HepG2 (cell line): ENCODE results near the gene CCDC74A. TPM values are rescaled to one million over a fixed set of nuclear protein-coding genes. Genes with fewer than 3 reads are reported as not detected.

ENCODE experiments used
- ATAC-seq: fragments of 200-7000 bp; cut with Tn5 transposase; 3 replicates; pipeline ENCODE4 v1.9.1; 2020; ENCODE audit warnings: mild to moderate bottlenecking, moderate library complexity
- BruUV-seq: library from RNA; stranded (reverse); fragments of 400-500 nt; replicated peaks from 2 replicates; lab custom pipeline; 2021; lab: Mats Ljungman, UMichigan
- CTCF ChIA-PET: fragments of 300-600 bp; formaldehyde crosslinking; extraction: SDS; loops from one replicate; lab custom pipeline; 2021; ENCODE audit warnings: low total read pairs, inconsistent platforms, low intra/inter-chr PET ratio; lab: Yijun Ruan, JAX
- POLR2A ChIA-PET: fragments of 350-600 bp; sonication (Branson Sonifier 250); formaldehyde crosslinking; loops from one replicate; lab custom pipeline; 2020; ENCODE audit warnings: antibody characterized with exemption, inconsistent platforms; lab: Yijun Ruan, JAX
- DNase-seq: peaks from one replicate; pipeline ENCODE4 v3.0.0-alpha.2; 2015; ENCODE audit warnings: low spot score
- FAIRE-seq: peaks from 3 replicates; lab custom pipeline; 2011; peaks lifted over from hg19 to GRCh38; lab: Jason Lieb, UNC
- H2AFZ ChIP-seq: one replicate; pipeline ENCODE4 v1.6.1; 2011; ENCODE audit warnings: low read length, inconsistent platforms
- H3K27ac ChIP-seq: fragments of 300-600 bp; 3 replicates; pipeline ENCODE4 v1.8.0; 2011; ENCODE audit warnings: mixed run types, mild to moderate bottlenecking, mixed read lengths, low read length, inconsistent platforms; ENCODE audit not compliant: insufficient read depth; ENCODE audit errors: extremely low read length
- H3K27me3 ChIP-seq, 2 experiments: fragments of 200-600 bp in 1 of 2; 2 replicates in 1 of 2; 3 replicates in 1 of 2; pipeline versions ENCODE4 v1.6.0 to v1.8.0; 2011; ENCODE audit warnings: low read length in 2 of 2, mild to moderate bottlenecking in 2 of 2, moderate library complexity in 2 of 2, inconsistent platforms in 1 of 2; ENCODE audit not compliant: insufficient read depth in 2 of 2, control insufficient read depth in 1 of 2
- H3K36me3 ChIP-seq, 2 experiments: fragments of 200-600 bp in 1 of 2; replicated peaks in 1 of 2; 2 replicates in 1 of 2; 3 replicates in 1 of 2; pipeline versions ENCODE4 v1.5.1 to v1.8.0; 2011; ENCODE audit warnings: low read length in 2 of 2, inconsistent platforms in 1 of 2; ENCODE audit not compliant: insufficient read depth in 2 of 2, control insufficient read depth in 1 of 2
- H3K4me1 ChIP-seq: 2 replicates; pipeline ENCODE4 v1.5.1; 2012; ENCODE audit warnings: low read length, inconsistent platforms; ENCODE audit not compliant: insufficient read depth
- H3K4me2 ChIP-seq: 2 replicates; pipeline ENCODE4 v1.6.0; 2011; ENCODE audit warnings: low read depth, low read length, inconsistent platforms
- H3K4me3 ChIP-seq, 3 experiments: fragments of 200-600 bp in 1 of 3; sonication (generic), shearing (Covaris generic) in 1 of 3; replicated peaks in 1 of 3; 2 replicates each; pipeline ENCODE4 v1.5.1; 2011 to 2016; ENCODE audit warnings: low read length in 3 of 3, inconsistent platforms in 2 of 3, low read depth in 2 of 3, mild to moderate bottlenecking in 2 of 3, control low read depth in 1 of 3, mixed read lengths in 1 of 3; ENCODE audit not compliant: insufficient read depth in 1 of 3
- H3K79me2 ChIP-seq: one replicate; pipeline ENCODE4 v1.6.1; 2011; ENCODE audit warnings: low read length, inconsistent platforms; ENCODE audit not compliant: insufficient read depth
- H3K9ac ChIP-seq: 2 replicates; pipeline ENCODE4 v1.6.0; 2011; ENCODE audit warnings: mild to moderate bottlenecking, low read depth, low read length, inconsistent platforms; ENCODE audit not compliant: insufficient read depth
- H3K9me3 ChIP-seq: 2 replicates; pipeline ENCODE4 v1.5.1; 2012; ENCODE audit warnings: mild to moderate bottlenecking, low read length
- H4K20me1 ChIP-seq: 2 replicates; pipeline ENCODE4 v1.6.0; 2011; ENCODE audit warnings: inconsistent platforms, mild to moderate bottlenecking, low read length, moderate library complexity; ENCODE audit not compliant: insufficient read depth
- ARID3A ChIP-seq: IDR thresholded peaks from 2 replicates; pipeline ENCODE4 v1.6.1; 2012; ENCODE audit warnings: low read depth, low read length, improper control_type of control experiment
- CTCF ChIP-seq: sonication (generic); formaldehyde crosslinking; IDR thresholded peaks from 2 replicates; pipeline ENCODE4 v1.5.0; 2020; ENCODE audit warnings: mild to moderate bottlenecking, missing genetic modification reagents, moderate library complexity
- HIVEP1 ChIP-seq: sonication (generic); formaldehyde crosslinking; IDR thresholded peaks from 2 replicates; pipeline ENCODE4 v1.4.0; 2020; ENCODE audit warnings: mild to moderate bottlenecking, missing genetic modification reagents
- HNF4A ChIP-seq: sonication (generic); formaldehyde crosslinking; IDR thresholded peaks from 2 replicates; pipeline ENCODE4 v1.4.0; 2020; ENCODE audit warnings: missing genetic modification reagents
- HNRNPK ChIP-seq: fragments of 200-400 bp; formaldehyde crosslinking; IDR thresholded peaks from 2 replicates; pipeline ENCODE4 v1.6.1; 2018; ENCODE audit warnings: low read length, low read depth, moderate library complexity, mild to moderate bottlenecking; ENCODE audit not compliant: poor library complexity, severe bottlenecking
- KAT8 ChIP-seq: IDR thresholded peaks from 2 replicates; pipeline ENCODE4 v1.6.1; 2016; ENCODE audit warnings: missing genetic modification reagents, missing compliant biosample characterization
- NFYB ChIP-seq: sonication (generic); formaldehyde crosslinking; IDR thresholded peaks from 2 replicates; pipeline ENCODE4 v1.4.0; 2020; ENCODE audit warnings: missing genetic modification reagents
- SALL1 ChIP-seq: sonication (generic); formaldehyde crosslinking; IDR thresholded peaks from 2 replicates; pipeline ENCODE4 v1.8.0; 2022; ENCODE audit warnings: mild to moderate bottlenecking, missing genetic modification reagents
- SATB2 ChIP-seq: sonication (generic); formaldehyde crosslinking; IDR thresholded peaks from 2 replicates; pipeline ENCODE4 v1.5.0; 2020; ENCODE audit warnings: missing genetic modification reagents
- SP1 ChIP-seq, 2 experiments: fragments of 450-650 bp in 1 of 2; sonication (generic) in 1 of 2; formaldehyde crosslinking in 1 of 2; IDR thresholded peaks; 2 replicates each; pipeline versions ENCODE4 v1.4.0 to v1.6.1; 2016 to 2020; ENCODE audit warnings: missing genetic modification reagents in 1 of 2
- TBX3 ChIP-seq: fragments of 450-650 bp; IDR thresholded peaks from 2 replicates; pipeline ENCODE4 v1.6.1; 2017; ENCODE audit warnings: antibody characterized with exemption, mild to moderate bottlenecking, inconsistent platforms, borderline replicate concordance
- USF2 ChIP-seq, 2 experiments: sonication (generic) in 1 of 2; formaldehyde crosslinking in 1 of 2; IDR thresholded peaks; 2 replicates each; pipeline versions ENCODE4 v1.5.1 to v1.6.1; 2011 to 2020; ENCODE audit warnings: borderline replicate concordance in 1 of 2, low read depth in 1 of 2, low read length in 1 of 2, mild to moderate bottlenecking in 1 of 2, missing genetic modification reagents in 1 of 2, moderate library complexity in 1 of 2
- ZFP90 ChIP-seq: sonication (generic); formaldehyde crosslinking; IDR thresholded peaks from 2 replicates; pipeline ENCODE4 v1.8.0; 2022; ENCODE audit warnings: missing genetic modification reagents, mild to moderate bottlenecking, inconsistent platforms, borderline replicate concordance
- ZNF232 ChIP-seq: sonication (generic); formaldehyde crosslinking; IDR thresholded peaks from 2 replicates; pipeline ENCODE4 v1.4.0; 2020; ENCODE audit warnings: missing genetic modification reagents, borderline replicate concordance
- ZNF263 ChIP-seq: sonication (generic); formaldehyde crosslinking; IDR thresholded peaks from 2 replicates; pipeline ENCODE4 v1.4.0; 2020; ENCODE audit warnings: missing genetic modification reagents
- ZNF329 ChIP-seq: sonication (generic); formaldehyde crosslinking; IDR thresholded peaks from 2 replicates; pipeline ENCODE4 v1.9.0; 2021; ENCODE audit warnings: low read depth, mild to moderate bottlenecking, missing genetic modification reagents
- WGBS: methylation state at CpG from one replicate; pipeline ENCODE4 v1.1.6; 2017; ENCODE audit warnings: low lambda C conversion rate; 5-methylcytosine and 5-hydroxymethylcytosine counted together
- in situ Hi-C: cut with HindIII; loops from 2 replicates; pipeline ENCODE4 v1.10.0; 2017; ENCODE audit warnings: low pct_unique_long_range_greater_than_20kb; ENCODE audit not compliant: extremely low pct_ligation_motif_present
- intact Hi-C: fragments of 100-400 bp; cut with micrococcal nuclease; formaldehyde crosslinking; loops from one replicate; pipeline ENCODE4 v1.10.0; 2022; ENCODE audit not compliant: unreplicated experiment
- polyA plus RNA-seq, 8 experiments: library from polyadenylated mRNA; depleted of rRNA in 3 of 8; stranded (reverse) in 7 of 8; unstranded in 1 of 8; fragments of >200 nt; fragmentation: Illumina TruSeq in 4 of 8; extraction: Trizol in 4 of 8; gene quantifications; 2 replicates each; pipeline versions ENCODE4 v1.2.1 to v1.2.3, GENCODE V29; 2011 to 2016; ENCODE audit warnings: low read depth in 4 of 8, missing spikeins in 1 of 8, mixed read lengths in 1 of 8; ENCODE audit not compliant: insufficient read depth in 1 of 8
- total RNA-seq, 5 experiments: library from RNA; depleted of rRNA; stranded (reverse); fragments of >200 nt; fragmentation: Illumina TruSeq; extraction: Trizol; gene quantifications; 2 replicates each; pipeline ENCODE4 v1.2.3, GENCODE V29; 2016; ENCODE audit warnings: low read depth in 1 of 5

The CCDC74A gene
- total and polyA plus RNA-seq, 2 of the 13 experiments (the other 11 are each of a cell fraction or from before 2014, with no cell fraction given), result 0.15 to 0.17 TPM

- BruUV-seq, result TSS peak; percentile 69
- DNase-seq (peak; percentile 29), FAIRE-seq (no peak), ATAC-seq (peak; percentile 45)
- Histone ChIP-seq H3K4me3 (peak overlapping the region; percentile 90 to 98 (median 91)), H3K4me2 (peak overlapping the region; percentile 79), H3K4me1 (peaks cover 49% of the 10 kb centered on the region), H3K79me2 (peaks cover 73% of the 10 kb centered on the region), H3K27me3 (no peaks in the 10 kb centered on the region; a peak in 1 of 5 replicates), H3K9ac (peak overlapping the region; percentile 97), H2AFZ (no peak overlapping the region), H3K9me3 (no peaks in the 10 kb centered on the region), H3K27ac (peak overlapping the region; percentile 83), H4K20me1 (peaks cover 3% of the 10 kb centered on the region; the same call in 1 of the 2 replicates), H3K36me3 (peaks cover 0 to 19% of the 10 kb centered on the region in 2 experiments; a peak in 4 of 5 replicates)
- intact Hi-C loops, result loop anchor here (2.0 to 10.0 kb wide), 4 partner anchors 34 to 339 kb away; partner anchors contain the start of gene CCDC74A
- in situ Hi-C loops, result loop anchor here (25.0 kb wide), 1 partner anchor 1306 kb away; the partner anchor contains the start of genes MZT2B, SMPD4 and TUBA3E
- CTCF ChIA-PET, result interaction anchor here (1.6 to 2.3 kb wide), 2 partner anchors 80 to 340 kb away, joined by 9 to 14 read pairs; no protein-coding TSS in a partner anchor
- WGBS, result under 1% methylated on average over 30 of the region's 40 CpGs
- POLR2A ChIA-PET, result interaction anchor here (0.7 to 1.4 kb wide), 5 partner anchors 9 to 400 kb away, joined by 3 to 8 read pairs (median 4); partner anchors contain the start of gene FAM168B
- TF ChIP-seq HIVEP1 (no peak), SATB2 (CRISPR knock-in tag) (0 out of 2 replicates have a peak, but pooled peaks have one; percentile 52), ARID3A (no peak), ZFP90 (CRISPR knock-in tag) (peak; percentile 58; the same call in 1 of the 2 replicates), SP1 (IDR thresholded peaks at IDR 0.05) (no peak), SP1 (CRISPR knock-in tag; IDR thresholded peaks at IDR 0.05) (no peak), ZNF263 (CRISPR knock-in tag) (peak; percentile 1; the same call in 1 of the 2 replicates), HNRNPK (peak; percentile 0), NFYB (no peak), HNF4A (CRISPR knock-in tag) (no peak), SALL1 (no peak), KAT8 (CRISPR knock-in tag) (no peak), ZNF329 (CRISPR knock-in tag) (0 out of 2 replicates have a peak, but pooled peaks have one; percentile 39), ZNF232 (CRISPR knock-in tag) (0 out of 2 replicates have a peak, but pooled peaks have one; percentile 13), CTCF (CRISPR knock-in tag) (no peak), USF2 (IDR thresholded peaks at IDR 0.05; ENCODE audit: low read depth, low read length) (no peak), USF2 (CRISPR knock-in tag; IDR thresholded peaks at IDR 0.05; ENCODE audit: borderline replicate concordance) (0 out of 2 replicates have a peak, but pooled peaks have one; percentile 5), TBX3 (no peak)
These were observed 34.3 kb upstream of the CCDC74A start for GRCh38 chr2:131493199-131493968.
